ENCODE results near the gene LAG3.

LAG3 gene

DNA sequence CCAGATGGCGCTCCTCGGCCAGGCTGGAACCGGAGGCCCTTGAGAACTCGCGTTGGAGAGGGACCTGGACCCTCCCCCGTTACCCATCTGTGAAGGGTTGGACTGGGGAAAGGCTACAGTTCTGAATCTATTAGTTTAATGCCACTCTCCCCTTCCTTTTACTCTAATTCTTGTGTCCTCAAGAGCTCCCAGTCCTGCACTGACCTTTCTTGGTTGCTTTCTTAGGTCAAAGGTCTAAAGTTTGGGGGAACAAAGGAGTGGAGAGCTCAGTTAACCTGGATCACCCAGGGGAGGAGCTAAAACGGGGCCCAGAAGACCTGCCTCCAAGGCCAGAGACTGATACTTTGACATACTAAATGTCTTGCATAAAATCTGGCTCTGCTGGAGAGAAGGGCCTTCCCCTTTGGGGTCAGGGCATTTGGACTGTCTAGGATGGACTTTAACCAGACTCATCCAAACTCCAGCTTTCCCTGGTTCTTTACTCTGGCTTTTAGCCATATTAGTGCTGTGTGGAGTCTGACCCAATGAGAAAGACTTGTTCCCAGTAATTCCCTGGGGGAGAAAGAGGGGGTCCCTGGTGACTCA lies 18.5 kb upstream of the LAG3 start:
- no peak for DNase-seq (ENCODE audit: low read depth in 2 of 2)

DNA sequence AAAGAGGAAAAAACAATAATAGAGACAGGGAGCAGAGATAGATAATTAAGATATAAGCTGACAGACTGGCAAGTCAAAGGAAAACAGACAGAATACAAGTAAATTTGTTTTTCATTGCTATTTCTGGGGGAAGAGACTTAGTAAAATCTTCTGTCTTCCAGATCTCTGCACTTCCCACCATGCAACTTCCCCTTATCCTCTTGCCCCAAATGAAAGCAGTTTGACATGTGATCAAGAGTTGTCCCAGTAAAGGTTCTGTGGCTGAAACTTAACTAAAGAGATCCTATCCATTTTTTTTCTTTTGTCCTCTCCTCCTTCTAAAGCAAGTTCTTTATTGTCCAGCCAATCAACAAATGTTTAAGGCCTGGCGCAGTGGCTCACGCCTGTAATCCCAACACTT lies 17.9 kb upstream of the LAG3 start:
- DNase-seq (ENCODE audit: low read depth in 2 of 2): no peak

DNA sequence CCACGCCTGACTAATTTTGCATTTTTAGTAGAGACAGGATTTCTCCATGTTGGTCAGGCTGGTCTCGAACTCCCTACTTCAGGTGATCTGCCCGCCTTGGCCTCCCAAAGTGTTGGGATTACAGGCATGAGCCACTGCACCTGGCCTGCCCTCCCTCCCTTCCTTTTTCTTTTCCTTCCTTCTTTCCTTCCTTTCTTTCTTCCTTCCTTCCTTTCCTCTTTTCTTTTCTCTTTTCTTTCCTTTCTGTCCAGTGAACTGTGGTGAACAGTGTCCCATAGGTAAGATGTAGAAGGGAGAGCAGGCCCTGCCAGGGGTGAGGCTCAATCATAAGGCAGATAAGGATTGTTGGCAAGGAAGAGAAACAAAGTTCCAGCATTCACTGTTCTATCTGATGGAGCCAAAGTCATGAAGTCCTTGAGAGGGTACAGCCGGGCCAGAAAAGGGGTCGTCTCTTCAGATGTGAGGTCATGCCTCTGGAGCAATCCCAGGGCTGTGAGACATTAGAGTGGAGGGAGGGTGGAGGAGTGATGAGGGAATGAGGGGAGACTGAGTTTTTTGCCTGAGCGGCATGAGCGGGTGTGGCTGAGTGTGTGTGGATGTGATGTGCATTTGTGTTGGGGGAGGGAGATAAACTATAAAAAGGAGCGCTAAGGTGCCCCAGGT lies 15.2 kb upstream of the LAG3 start:
- no peak for DNase-seq (ENCODE audit: low read depth in 2 of 2)

DNA sequence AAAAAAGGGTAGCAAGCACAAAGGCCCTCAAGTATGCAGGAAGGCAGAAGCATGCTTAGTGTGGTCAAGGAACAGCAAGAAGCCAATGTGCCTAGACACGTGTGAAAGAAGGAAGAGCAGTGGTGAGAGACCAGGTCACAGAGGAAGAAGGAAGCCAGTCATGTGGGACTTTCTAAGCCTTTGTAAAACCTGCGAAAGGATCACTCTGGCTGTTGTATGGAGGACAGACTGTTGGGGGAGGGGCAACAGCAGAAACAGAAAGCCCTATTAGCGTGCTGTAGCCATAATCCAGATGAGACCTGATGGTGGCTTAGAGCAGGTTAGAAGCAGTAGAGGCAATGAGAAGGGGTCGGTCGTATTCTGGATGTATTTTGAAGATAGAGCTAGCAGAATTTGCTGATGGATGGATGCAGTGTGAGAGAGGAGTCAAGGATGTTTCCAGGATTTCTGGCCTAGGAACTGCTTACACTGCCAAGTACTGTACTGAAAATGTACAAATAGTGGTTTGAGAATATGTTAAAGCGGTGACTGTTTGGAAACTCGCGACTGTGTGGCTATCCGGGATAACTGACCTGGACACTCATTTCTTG lies 13.7 kb upstream of the LAG3 start:
- DNase-seq (ENCODE audit: low read depth in 2 of 2): no peak

DNA sequence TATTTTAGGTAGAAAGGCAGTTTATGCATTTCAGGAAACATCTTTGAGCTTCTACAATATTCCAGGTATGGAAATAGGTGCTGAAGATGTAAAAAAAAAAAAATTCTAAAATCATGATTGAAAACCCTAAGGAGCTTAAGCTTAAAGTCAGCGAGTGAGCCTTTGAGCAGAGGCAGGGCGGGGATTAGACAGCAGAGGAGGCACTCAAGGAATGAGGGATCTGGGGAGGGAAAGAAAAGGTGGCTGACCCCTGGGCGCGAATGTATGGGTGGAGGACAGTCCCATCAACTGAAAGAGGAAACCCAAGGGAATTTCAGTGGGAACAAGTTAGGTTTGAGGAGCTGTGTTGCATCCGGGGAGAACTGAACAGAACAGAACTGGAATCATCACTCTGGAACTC lies 12.6 kb upstream of the LAG3 start:
- no peak for DNase-seq (ENCODE audit: low read depth in 2 of 2)

DNA sequence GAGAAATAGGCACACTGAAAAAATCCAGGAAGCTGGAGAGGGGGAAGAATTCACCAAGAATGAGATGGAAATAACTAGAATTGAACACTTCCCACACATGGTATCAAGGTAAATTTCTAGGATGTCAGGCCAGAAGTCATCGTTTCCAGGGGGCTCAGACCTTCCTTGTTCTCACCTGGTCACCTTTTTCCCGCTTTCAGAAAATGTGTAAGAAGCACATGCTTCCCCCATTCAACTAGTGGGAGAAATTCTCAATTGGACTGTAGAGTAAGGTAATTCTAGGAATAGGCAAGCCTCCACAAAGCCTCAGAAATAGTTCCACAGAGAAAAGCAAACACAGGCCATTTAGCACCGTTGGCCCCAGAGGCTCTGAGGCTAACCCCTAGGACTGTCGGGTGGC lies 8.9 kb upstream of the LAG3 start:
- DNase-seq (ENCODE audit: low read depth in 2 of 2): no peak

DNA sequence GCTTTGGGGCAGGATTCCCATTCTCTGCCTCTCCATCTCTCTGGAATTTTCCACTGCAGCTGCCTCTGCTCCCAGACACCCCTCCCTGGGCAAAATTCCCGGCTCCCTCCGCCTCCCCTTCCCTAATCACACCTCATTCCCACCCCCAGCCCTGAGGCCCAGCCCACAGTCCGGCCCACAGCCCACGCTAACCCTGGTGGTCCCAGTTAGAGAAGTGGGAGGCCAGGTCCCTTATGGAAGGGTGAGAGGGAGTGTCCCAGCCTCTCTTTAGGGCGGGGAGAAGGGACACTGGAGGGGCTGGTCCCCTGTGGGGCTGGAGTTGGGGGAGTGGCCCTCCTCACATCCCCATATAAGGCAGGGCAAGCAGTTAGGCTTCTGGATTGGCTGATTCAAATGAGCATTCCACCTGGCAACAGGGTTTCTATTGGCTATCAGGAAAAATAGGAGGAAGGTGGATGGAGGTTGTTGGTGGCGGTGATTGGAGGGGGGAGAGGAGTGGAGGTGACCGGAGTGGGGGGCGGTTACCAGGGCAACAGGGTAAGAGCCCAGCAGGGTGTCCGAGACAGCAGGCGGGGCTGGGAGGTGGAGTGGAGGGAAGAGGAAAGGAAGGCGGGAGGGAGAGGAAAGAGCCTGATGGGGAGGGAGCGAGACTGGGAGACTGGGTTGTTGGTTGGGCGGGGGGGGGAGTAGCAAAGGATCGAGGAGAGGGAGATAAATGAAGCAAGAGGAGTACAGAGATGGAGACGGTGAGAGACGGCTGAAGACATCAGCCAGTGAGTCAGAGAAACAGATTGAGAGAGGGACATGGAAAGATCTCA lies 8.1 kb upstream of the LAG3 start:
- DNase-seq (ENCODE audit: low read depth in 2 of 2): no peak

DNA sequence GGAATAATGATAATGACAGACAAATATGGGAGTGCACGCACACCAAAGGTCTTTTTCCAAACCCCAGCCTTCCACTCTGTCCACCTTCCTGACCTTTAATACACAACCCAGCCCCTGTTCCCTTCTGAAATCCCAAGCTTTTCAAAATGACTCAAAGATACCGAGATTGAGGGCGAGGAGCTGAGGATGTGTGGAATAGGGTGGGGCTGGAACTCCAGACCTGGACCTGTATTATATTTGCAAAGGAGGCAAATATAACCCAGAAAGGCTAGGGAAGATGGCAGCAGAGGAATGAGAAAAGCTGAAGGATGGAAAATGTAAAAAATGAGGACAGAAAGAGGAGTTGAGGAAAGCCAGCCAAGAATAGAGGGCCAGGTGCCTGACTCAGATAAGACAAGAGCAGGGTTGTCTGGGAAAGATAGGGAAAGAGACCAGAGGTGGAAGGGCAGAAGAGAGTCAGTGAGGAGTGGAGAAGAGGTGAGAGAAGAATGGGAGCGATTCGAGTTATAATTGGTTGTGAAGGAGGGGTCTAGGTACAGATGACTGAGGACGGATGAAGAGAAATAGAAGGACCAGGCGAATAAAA lies 7.2 kb upstream of the LAG3 start:
- no peak for DNase-seq (ENCODE audit: low read depth in 2 of 2)

DNA sequence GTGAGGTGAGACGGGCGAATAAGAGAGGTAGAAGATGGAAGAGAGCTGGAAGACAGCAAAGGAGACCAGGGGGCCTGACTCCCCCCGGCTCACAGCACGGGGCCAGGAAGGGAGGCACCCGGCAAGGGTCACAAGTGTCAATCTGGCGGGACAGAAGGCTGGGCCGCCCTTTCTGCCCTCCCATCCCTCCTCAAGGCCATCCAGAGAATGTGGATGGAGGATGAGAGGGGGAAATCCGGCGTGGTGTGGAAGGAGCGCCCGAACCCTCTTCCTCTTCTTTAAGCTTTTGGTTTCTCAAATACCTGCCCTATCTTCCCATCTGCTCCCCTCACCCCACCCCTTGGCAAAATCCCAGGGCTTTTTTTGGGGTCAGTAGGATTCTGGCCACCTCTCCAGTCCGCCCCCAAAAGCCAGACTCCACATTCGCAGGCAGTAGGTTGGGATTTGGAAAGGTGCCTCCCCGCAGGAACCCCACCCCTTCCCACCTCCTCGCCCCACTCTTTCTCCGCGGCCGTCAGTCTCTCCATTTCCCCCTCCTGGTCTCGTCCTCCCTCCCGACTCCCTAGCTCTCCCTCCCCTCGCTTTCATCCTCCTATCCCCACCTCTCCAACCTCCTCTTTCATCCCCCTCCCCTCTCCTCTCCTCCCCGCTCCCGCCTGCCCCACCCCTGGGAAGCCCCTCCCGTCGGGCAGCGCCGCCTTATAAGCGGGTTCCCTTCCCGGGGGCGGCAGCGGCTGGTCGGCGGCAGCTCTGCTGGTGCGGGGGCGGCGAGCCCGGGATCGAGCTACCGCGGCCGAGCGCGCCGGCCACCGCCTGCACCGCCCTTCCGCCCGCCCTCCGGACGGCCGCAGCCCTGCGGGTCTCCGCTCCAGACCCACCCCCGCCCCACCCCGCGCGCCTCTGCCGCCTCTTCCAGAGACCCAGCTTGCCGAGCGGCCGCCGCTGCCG lies 6.4 kb upstream of the LAG3 start, which contains the start of gene PTMS:
PTMS (plus strand) TSS at position 730 of the 948 bp plus-strand sequence. CDS start 343 bp downstream, outside the sequence.
- DNase-seq (ENCODE audit: low read depth in 2 of 2): no peak

DNA sequence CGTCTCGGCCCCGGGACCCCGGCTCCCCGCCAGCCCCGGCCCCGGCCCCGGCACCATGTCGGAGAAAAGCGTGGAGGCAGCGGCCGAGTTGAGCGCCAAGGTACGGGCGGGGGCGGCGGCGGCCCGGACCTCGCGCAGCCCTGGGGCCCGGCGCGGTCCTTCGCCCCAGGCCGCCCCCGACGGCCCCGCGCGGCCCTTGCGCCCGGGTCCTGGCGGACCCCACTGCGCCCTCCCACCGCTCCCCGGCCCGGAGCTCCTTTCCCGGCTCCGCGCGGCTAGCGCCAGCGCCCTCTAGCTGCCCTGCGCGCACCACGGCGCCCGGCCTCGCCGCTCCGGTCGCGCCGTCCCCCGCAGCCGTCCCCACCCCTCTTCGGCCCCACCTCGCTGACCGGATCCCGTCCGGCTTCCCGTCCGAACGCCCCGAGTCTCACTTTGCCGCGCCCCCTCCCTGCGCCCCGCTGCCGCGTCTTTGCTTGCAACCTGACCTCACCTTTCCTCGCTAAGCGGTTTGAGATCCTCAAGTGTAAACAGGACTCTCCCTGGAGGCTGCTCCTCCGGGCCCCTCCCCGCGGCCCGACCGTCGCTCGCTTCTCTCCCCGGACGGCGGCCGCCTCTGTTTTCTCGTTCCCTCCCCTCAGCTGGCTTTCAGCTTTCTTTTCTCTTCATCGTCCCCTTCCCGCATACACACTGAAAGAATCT lies 5.5 kb upstream of the LAG3 start:
- DNase-seq (ENCODE audit: low read depth in 2 of 2): peak in 1 of 2 donors; percentile 27

DNA sequence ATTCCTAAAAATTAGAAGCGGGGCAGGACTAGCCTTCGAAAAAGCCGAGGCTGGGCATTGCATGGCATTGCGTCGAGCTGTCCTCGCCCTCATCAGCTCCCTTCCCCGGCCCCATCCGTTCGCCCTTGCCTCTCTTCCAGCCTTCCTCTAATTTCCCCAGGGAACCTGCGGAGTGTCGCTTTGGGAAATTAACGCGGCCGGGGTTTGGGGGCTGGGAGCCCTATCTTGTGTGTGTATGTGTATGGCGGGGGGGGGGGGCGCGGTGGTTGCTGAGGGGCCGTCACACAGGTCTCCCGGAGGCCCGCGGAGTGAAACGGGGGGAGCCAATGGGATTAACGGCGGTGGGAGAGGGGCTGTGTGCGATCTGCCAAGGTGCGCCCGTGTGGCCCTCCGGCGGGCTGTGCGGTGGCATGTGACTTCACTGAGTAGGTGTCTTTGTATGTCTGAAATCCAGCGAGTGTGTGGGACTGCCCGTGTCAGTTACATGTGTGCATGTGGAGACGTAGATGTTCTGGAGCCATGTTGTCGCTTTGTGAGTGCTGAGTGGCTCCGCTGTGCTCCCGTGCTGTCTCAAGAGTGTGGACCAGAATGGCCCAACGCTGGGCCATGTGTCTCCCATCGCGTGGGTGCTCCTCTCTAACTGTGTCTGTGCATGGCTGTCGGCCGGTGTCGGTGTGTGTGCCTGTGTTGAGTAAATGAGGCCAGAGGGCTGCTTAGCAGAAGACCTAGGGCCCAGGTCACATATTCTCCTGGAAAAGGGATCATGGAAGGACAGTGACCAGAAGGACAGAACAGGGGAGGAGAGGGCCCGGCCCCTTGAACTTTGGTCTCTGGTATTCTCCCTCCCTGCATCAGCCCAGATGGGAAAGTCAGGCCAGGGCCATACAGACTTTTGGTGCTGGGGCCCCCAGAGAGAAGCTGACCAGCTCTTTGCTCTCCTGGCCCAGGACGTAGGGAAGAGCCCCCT lies 4.7 kb upstream of the LAG3 start:
- DNase-seq (ENCODE audit: low read depth in 2 of 2): no peak

DNA sequence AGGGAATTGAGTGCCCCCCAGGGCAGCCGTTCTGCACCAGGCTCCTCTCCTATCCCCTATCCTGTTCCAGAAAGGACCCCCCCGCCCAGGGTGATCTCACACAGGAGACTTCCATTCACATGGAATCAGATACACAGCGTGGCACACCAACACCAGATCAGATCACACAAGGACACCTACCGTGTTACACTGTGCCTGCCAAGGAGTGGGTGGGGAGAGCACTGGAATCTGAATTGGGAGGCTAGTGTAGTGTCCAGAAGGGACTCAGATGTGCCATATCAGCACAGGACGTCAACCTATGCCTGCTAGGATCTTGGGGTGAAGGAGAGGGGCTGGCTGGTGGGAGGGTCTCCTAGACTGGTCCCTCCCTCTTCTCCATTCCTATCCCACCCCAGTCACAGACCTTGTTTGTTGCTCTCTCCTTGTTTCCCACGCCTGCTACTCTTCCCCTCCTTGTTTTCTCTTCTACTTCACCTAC lies 3.8 kb upstream of the LAG3 start:
- no peak for DNase-seq (ENCODE audit: low read depth in 2 of 2)

DNA sequence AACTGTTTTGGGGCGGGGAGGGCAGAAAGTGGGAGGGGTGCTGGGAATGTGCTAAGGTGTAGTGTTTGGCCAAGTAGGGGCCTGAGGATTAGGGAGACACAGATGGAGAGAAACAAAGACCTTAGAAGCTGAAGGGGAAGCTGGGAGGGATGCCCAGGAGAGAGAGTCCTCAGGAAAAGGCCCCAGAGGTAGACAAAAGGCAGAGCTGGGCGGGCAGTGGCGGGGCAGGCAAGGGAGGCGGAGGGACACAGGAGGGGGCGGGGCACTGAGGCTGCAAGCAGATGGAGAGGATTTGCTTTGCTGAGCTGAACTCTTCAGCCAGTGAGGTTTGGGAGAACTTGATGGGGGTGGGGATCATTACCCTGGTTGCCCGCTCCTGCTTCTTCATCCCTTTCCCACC lies 3.3 kb upstream of the LAG3 start:
- no peak for DNase-seq (ENCODE audit: low read depth in 2 of 2)

DNA sequence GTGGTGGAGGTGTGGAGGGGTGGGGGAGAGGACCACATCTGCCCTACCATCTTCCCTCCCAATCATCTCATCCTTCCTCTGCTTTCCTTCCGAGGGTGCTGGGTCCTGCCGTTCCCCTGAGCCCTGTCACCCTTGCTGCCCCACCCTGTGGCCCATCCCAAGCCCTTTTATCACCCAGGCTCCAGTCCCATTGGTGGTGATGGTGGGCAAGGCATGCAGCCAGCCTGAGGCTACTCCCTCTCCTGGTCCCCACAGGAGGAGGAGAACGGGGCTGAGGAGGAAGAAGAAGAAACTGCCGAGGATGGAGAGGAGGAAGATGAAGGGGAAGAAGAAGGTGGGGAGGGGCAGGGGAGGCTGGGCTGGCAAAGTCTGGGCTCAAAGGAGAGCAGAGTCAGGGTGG lies 2.7 kb upstream of the LAG3 start:
- DNase-seq (ENCODE audit: low read depth in 2 of 2): no peak

DNA sequence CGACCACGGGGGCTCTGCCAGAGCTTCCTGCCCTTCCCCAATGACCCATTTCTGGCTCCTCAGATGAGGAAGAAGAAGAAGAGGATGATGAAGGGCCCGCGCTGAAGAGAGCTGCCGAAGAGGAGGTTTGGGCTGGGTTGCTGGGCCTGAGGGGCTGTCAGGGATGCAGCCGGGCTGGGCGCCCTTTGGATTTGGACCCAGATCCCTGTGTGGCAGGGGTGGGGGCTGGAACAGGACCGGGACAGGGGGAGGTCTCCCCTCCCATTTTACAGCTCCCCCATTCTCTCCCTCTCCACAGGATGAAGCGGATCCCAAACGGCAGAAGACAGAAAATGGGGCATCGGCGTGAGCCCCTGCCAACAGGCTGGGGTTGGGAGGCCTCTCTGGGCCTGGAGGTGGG lies 2.2 kb upstream of the LAG3 start:
- DNase-seq (ENCODE audit: low read depth in 2 of 2): no peak

DNA sequence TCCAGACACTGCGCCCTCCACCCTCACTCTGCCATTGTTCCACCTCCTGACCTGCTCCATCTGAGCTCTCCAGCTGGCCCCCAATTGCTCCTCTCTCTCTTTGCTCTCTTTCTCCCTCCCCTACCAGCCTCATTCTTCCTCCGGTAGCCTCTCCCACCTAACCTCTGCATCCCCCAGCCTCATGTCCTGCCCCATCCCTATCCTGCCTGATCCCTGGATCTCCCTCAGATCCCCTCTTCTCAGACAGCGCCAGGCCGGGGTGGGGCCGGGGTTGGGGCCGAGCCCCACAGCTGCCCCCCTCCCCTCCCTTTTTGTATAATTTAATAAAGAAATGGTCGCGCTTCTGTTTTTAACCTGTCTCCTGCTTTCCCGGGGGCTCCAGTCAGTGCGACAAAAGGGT lies 1.7 kb upstream of the LAG3 start:
- no peak for DNase-seq (ENCODE audit: low read depth in 2 of 2)

DNA sequence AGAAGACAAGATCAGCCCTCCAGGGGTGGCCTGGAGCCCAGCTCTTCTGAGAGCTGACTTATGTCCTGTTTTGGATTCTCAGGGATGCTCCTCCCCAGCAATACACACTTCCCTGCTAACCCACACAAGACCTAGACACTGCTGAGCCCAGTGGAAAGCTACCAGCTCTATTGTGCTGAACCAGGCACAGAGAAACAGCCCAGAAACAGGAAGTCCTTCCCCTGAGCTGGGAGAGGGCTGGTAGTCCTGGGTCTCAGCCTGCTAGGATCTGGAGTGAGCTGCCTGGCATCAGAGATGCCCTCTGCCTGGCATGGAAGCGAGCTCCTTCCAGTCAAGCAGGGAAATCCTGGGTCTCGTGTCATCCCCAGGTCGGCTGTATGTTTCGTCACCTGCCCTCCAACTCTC lies 1.2 kb upstream of the LAG3 start:
- no peak for DNase-seq (ENCODE audit: low read depth in 2 of 2)

DNA sequence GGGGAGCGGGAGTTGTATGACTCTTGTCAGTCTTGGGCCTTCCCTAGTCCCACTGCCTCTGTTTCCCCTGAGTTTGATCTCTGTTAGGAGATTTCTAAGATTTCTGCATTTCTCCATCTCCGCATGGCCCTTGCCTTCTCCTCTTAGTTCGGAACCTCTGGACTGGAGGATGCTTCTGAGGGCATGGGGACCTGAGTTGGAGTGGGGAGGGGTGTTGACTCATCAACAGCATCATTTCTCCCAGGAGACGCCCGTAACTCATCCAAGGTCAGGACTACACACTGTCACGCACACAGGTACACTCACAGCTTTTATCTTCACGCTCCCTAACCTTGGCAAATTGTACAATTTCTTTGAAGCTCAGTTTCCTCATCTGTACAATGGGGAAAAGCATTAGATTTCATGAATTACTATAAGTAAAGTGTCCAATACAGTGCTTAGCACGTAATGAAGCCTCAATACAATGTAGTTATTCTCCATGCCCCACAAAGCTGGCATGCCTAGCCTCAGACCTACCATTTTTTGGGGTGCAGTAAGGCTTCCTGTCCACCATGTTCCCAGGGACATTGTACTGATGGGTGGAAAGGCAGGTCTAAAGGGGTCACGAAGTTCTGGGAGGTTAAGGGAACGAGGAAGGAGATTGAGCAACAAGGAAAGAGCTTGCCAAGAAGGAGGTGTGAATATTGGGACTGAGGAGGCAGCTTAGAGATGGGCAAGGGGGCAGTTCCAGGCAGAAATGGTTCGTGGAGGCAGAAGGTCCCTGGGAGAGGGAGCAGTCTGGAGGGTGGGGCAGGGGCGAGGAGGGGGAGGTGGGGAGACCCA lies 600 bp upstream of the LAG3 start:
- DNase-seq (ENCODE audit: low read depth in 2 of 2): no peak
